Measurements from ENCODE around the gene RNF212B.

The RNF212B gene

DNA sequence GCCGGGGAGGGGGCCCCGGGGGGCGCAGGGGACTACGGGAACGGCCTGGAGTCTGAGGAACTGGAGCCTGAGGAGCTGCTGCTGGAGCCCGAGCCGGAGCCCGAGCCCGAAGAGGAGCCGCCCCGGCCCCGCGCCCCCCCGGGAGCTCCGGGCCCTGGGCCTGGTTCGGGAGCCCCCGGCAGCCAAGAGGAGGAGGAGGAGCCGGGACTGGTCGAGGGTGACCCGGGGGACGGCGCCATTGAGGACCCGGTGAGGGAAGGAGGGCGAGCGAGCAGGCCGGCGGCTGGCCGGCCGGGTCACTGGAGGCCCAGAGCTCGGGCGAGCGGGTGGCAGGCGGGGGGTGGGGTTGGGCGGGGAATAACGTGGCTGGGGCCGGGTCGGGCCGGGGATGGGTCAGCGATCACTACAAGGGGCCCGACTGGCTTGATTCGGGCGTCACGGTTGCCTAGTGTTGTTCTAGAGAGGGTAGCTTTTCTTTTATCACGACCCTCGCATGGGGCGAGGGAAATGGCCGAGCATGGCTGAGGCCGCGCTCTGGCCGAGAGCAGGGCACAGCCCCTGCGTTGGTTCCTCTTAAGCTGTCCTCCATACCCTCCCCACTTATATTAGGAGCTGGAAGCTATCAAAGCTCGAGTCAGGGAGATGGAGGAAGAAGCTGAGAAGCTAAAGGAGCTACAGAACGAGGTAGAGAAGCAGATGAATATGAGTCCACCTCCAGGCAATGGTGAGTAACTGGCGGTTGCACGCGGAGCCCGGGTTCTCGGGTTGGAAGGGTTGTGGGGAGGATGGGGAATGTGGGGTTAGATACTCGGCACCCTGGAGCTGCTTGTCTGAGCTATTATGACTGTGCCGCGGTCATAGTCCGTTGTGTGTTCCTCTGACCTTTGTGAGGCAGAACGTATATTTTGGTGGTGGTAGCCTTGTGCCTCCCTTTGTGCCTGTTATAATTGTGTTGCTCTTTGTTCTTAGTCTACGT lies 84.1 kb downstream of the RNF212B start:
- peak; percentile 62 for DNase-seq

Measured in stimulated activated CD4-positive, alpha-beta T cell treated with anti-CD3 and anti-CD28 coated beads, Interleukin-4, amount 100 ng/mL, for 1 hour (primary cell).